ENCODE data around the gene PMPCA.
"Not testable (repeated sequence)": the region's sequence is repeated elsewhere in the genome, so short reads cannot be mapped to it uniquely, and the experiment has no call there.

The PMPCA gene

DNA sequence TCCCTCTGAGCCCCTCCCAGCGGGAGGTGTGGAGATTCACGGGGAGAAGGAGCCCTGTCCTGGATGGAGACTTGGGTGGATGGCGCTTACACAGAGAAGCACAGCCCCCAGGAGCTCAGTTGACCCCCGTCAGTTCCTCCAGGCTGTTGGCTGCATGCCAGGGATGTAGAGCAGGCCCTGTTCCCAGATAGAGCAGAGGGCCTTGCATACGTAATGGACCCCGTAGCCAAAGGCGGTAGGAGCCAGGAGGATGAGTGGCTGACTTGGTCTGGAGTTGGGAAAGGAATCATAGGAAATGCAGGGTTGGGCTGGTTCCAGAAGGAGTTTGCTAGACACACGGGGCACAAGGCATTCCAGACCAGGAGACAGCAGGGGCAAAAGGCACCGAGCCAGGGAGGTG lies 2.5 kb downstream of the PMPCA start:
- DNase-seq (ENCODE audit: low read depth), result no peak

DNA sequence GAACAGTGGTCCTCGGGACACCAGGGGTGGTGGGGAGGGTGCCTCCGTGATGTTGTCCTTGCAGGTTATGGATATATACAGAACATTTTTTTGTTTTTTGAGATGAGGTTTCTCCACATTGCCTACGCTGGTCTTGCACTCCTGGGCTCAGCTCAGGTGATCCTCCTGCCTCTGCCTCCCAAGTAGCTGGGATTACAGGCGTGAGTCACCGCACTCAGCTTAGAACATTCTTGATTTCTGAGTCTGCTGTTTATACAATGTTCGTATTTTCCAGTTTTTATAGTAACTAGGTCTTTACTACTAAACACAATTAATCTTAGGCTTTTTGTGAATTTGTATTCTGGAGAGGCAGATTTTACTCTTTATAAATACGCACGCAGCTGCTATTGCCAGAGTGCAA lies 6.0 kb downstream of the PMPCA start:
- DNase-seq (ENCODE audit: low read depth), result no peak

DNA sequence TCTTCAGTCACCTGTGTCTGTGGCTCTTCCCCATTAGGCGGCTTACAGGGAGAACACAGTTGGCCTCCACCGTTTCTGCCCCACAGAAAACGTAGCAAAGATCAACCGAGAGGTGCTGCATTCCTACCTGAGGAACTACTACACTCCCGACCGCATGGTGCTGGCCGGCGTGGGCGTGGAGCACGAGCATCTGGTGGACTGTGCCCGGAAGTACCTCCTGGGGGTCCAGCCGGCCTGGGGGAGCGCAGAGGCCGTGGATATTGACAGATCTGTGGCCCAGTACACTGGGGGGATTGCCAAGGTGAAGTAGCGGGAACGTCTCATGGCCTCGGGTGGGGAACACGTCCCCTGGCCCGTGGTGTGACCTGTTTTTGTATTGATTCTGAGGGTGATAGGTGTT lies 6.5 kb downstream of the PMPCA start:
- no peak for DNase-seq (ENCODE audit: low read depth)

DNA sequence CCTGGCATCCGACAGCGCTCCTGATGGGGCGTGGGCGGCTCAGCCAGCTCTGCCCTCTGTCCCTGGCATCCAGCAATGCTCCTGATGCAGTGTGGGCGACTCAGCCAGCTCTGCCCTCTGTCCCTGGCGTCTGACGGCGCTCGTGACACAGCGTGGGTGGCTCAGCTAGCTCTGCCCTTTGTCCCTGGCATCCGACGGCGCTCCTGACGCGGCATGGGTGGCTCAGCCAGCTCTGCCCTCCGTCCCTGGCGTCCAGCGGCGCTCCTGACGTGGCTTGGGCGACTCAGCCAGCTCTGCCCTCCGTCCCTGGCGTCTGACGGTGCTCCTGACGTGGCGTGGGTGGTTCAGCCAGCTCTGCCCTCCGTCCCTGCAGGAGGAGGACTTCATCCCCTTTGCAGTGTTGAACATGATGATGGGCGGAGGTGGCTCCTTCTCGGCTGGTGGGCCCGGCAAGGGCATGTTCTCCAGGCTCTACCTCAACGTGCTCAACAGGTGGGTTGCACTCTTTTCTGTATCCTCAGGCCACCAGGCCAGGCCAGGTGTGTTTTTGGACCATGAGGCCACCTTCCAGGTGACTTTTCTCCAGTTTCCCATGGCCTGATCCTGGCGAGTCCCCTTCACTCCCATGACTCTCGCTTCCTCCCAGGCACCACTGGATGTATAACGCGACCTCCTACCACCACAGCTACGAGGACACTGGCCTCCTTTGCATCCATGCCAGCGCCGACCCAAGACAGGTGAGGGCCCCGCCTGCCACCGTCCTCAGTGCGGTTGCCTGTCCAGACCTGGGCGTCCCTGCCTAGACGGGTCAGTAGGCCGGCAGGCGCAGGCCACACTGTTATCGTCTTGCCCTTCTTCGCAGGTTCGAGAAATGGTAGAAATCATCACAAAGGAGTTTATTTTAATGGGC lies 8.0 kb downstream of the PMPCA start:
- DNase-seq (ENCODE audit: low read depth), result no peak

DNA sequence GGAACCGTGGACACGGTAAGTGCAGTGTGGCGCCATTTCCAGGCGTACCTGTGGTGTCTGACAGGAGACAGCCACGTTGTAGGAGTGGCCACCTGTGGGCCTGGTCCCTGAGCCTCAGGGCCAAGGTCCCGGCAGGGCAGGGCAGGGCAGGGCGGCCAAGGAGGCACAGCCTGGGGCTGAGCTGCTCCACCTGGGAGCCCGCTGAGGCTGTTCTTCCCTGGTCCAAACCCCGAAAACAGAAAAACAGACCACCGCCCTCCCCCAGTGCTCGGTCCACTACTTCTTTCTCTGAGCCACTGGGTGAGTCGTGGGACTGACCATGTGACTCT lies 8.6 kb downstream of the PMPCA start:
- DNase-seq (ENCODE audit: low read depth), result no peak

DNA sequence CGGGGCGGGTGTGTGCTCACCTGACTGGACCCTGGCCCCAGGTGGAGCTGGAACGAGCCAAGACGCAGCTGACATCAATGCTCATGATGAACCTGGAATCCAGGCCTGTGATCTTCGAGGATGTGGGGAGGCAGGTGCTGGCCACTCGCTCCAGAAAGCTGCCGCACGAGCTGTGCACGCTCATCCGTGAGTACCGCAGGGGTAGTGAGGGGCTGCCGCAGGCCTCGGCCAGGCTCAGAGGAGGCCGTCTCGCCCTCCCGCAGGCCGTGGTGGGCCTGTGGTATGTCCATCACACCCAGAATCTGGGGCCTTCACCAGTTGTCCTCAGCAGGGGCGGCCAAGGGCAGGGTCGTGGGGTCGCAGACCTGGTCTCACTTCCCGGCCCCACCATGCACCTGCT lies 11.3 kb downstream of the PMPCA start:
- no peak for DNase-seq (ENCODE audit: low read depth)

DNA sequence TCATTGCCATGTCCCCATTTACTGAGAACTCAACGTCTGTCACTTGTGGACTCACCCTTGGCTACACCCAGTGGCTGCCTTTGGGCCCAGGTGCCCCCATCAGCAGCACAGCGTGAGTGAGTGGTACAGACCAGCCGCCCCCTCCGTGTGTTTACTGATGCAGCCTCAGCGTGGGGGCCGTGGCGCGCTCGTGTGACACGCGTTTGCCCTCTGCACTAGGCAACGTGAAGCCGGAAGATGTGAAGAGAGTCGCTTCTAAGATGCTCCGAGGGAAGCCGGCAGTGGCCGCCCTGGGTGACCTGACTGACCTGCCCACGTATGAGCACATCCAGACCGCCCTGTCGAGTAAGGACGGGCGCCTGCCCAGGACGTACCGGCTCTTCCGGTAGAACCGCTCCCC lies 12.4 kb downstream of the PMPCA start:
- no peak for DNase-seq (ENCODE audit: low read depth)

DNA sequence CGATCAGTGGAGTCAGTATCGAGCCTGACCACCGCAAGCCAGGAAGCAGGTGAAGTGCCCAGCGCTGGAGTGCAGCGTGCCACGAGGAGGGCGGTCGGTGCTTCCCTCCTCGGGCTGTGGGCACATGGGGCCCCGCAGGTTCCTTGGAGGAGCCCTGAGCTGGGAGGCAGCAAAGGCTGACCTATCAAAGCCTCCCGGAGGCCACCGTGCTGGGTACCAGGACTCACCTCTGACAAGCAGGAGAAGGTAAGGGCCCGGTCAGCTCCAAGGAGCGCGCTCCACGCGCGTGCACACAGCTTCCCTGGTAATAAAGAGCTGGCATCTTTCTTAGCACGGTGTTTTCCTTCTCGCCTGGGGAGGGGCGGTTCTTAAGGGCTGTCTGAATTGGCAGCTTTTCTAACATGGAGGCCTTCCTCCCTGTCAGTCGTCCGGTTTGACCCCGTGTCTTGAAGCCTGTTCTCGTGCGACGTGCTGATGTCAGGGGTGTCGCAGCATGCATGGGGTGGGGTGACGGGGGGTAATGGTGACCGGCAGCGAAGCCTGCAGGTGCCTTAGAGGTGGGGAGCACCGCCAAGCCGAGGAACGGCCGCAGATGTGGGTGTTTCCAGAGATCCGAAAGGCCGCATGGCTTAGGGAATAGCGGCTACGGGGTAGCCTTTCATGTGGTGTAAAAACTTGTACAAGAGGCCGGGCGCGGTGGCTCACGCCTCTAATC lies 13.1 kb downstream of the PMPCA start:
- no peak for DNase-seq (ENCODE audit: low read depth)

DNA sequence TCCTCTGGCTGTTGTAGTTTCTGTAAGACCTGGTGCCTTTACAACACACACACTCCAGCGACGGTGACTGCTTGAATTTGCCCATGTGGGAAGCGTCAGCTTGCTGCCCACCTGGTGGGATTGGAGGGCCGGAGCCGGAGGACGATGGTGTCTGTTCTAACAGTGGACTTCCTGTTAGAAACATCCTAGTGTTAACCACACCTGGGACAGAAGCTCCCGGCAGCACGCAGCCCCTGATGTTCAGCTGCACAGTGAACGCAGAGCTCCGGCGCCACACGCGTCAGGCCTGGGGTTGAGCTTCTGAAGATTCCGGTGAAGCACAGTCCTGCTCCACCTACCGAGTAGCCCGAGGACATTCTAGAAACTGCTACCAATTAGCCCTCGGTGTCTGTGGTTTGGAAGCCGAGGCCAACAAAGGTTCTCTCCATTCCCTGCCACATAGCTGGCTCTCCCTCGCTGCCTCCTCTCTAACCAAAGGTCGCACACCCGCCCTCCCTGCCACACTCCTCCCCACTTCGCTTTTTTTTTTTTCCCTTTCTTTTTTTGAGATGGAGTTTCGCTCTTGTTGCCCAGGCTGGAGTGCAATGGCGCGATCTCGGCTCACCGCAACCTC lies 14.4 kb downstream of the PMPCA start:
- no peak for DNase-seq (ENCODE audit: low read depth)

DNA sequence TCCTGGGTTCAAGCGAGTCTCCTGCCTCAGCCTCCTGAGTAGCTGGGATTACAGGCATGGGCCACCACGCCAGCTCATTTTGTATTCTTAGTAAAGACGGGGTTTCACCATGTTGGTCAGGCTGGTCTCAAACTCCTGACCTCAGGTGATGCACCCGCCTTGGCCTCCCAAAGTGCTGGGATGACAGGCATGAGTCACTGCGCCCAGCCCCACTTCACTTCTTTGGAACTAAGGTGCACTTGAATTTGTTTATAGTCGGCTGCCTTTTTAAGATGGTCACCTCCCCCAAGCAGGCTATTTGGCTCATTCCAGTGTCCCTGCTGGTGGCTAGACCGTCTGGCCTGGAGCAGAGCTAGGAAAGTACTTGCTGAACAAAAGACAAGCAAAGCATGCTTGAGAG lies 14.9 kb downstream of the PMPCA start:
- not testable (repeated sequence) for DNase-seq (ENCODE audit: low read depth)

DNA sequence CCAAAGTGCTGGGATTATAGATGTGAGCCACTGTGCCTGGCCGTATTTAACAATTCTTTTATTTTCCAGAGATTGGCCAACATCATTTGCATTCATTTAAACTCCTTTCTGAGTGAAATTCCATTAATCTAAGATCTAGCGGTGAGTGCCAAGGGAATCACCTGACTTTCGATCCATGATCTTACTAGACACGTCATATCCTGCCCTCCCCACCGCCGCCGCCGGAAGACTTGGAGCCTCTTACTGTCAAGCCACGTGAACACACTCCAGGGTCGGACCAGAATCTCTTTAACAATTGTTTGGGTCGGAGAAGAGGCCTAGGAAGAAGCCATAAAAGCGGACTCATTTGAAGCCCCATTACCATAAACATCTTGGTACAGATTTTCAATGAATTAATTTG lies 16.3 kb downstream of the PMPCA start:
- DNase-seq (ENCODE audit: low read depth), result no peak

DNA sequence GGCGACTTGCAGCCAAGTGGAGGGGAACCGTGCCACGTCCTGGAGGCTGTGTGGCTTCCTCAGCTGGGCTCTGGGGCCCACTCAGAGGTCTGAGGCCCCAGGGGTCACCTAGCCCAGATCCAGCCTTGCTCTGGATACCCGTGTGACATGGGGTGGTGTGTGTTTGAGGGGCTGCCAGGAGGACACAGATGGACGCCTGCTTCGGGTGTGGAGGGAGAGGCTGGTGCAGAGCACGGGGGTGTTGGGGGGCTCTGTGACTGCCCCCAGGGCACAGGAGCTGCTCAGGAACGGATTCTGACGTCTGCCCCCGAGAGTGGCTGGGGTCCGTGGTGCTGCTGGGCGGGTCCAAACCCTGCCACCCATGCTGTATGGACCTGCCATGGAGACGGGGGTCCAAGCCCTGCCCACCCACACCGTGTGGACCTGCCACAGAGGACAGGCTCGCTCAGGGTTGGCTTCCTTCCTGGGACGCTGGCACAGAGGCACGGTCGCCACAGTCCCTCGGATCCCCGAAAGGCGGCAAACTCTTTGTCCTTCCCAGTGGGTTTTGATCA lies 18.7 kb downstream of the PMPCA start:
- DNase-seq (ENCODE audit: low read depth), result no peak

DNA sequence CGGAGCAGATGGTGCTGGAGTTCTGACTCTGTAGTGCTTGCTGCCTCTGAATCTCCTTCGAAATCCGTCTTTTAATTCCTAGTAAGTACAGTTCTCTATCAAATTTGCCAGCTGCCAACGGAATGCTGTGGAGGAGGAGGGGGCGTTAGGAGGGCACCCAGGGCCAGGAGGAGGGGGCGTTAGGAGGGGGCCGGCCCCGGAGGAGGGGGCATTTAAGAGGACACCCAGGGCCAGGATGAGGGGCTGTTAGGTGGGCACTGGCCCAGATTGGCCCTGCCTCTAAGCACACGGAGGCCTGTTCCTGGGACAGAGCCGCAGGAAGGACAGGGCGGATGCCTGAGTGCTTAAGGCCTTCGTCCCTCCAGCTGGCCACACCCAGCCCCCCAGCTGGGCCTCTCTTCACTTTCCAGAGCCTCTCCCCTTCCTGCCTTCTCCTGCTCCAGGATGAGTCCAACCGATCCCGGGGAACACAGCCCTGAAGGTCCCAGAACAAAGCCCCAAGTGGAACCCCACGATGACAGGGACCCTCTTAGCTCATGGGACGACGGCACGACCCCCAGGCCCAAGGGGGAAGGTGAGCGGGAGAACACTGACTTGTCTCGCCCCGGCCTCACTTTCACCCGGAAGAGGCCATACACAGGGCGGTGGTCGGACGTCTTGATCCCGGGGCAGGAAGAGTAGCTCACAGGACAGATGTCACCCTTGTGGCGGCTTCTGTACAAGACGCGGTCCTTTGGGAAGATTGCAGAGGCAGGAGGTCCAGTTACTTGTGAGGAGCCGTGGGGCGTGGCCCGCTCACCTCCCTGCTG lies 19.4 kb downstream of the PMPCA start:
- no peak for DNase-seq (ENCODE audit: low read depth)

DNA sequence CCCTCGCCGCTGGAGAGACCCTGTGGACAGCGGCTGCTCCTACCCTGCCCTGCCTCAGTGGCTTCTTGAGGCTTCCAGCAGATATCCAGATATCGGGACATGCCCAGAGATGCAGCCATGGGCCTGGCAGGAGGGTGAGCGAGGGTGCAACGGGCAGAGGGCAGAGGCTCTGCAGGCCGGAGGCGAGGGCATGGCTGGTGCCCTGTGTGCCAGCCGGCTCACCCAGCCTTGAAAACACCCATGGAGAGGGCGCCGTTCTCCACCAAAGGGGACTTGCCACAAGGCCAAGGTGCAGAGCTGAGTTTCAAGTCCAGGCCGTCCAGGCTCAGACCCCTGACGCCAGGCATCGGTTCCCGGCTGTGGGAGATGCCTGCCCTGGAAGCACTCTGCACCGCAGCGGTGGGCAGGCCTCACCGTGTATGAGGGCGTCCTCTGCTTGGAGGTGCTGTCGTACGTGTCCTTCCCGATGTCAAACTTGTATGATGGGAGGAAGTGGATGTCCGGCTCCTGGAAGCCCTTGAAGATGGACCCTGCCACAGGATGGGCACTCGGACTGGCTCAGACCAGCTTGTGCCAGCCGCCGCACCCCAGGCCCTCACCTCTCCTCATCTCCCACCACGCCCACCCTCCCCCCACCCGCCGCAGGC lies 20.3 kb downstream of the PMPCA start:
- no peak for DNase-seq (ENCODE audit: low read depth)

DNA sequence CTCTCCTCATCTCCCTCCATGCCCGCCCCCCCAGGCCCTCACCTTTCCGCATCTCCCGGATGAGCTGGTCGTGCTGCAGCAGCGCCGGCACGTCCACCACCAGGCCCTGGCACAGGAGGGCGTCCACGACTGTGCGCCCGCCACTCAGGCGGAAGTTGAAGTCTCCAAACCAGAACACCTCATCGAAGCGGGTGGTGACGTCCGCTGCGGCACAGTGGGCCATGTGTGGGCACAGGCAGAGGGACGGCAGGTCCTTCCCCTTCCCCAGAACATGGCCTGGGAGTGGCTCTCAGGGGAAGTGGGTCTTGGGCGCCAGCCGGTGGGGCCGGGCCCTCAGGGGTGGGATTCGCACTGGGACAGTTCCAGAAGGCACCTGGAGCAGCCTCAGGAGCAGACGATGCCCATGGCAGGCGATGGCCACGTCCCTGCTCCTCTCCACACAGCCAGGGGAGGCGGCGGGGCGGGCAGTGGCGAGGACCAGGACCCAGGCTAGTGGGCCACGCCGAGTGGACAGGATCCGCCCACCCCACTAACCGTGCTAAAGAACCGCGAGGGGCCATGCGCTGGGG lies 21.4 kb downstream of the PMPCA start:
- no peak for DNase-seq (ENCODE audit: low read depth)

DNA sequence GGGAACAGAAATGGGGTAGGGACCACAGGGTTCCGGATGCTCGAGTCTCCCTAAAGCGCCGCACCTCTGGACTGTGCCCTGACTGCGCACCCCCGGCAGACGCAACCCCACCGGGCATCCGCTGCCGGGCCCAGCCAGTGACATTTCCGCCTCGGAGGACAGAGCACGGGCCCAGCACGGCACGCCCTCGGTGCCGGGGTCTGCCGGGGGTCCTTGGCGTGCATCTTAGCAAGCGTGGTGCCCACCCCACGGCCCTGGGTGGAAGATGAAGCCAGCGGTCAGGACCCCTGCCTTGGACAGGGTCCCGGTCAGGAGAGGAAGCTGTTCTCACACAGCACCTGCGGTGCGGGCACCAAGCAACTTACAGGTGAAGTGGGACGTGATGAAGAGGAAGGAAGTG lies 22.1 kb downstream of the PMPCA start:
- DNase-seq (ENCODE audit: low read depth), result no peak

DNA sequence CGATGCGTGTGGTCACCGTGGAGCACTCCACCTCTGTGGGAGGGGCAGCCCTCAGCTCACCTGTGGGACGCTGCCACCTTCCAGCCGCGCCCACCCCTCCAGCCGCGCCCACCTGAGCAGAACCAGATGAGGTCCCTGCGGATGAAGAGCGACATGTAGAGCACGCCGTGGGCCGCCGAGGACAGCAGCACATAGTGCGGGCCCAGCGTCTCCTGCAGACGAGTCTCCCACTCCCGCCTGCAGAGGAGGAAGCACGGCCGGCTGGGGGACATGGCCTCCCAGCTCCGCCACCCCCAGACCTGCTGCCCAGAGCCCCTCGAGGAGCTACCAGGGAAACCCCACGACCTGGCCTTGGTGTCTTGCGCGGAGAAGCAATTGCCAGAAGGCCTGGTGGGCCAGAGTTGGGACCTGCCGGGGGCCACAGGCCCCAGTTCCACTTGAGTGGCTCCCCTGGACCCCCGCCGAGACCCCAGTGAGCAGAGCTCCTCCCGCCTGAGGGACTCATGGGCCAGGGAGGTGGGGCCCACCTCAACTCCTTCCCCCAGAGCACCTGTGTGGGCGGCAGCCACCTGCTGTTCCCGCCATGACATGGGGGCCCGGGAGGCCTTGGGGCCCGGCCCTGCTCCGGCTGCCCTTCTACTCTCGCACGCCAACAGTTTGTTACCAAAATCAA lies 22.7 kb downstream of the PMPCA start:
- no peak for DNase-seq (ENCODE audit: low read depth)

DNA sequence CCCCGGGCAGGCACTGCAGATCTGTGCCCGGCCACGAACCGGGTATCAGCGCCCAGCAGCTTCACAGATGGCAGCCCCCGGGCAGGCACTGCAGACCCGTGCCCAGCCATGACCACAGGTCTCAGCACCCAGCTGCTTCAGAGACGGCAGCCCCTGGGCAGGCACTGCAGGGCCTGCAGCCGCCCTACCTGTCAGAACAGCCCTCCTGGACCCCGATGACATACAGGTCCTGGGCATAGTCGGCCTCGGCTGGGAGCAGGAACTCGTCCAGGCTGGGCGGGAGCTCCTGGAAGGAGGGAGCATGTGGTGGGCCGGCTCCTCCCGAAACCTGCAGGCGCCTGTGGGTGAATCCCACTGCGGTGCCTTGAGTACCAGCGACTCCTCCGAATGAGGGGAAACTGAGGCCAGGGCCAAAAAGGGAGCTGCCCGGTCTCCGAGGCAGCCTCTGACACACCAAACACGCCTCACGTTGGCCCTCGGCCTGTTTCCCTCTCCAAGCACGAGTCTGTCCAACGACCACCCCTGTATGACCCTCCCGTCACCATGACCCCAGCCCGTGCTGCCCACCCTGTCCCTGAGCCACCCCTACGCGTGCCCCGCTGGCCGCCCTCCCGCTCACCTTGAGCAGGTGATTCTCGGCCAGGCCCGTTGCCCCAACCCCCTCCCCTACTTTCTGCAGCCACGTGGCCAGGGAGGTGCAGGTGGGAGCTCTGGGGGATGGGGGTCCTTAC lies 23.6 kb downstream of the PMPCA start:
- DNase-seq (ENCODE audit: low read depth), result no peak

DNA sequence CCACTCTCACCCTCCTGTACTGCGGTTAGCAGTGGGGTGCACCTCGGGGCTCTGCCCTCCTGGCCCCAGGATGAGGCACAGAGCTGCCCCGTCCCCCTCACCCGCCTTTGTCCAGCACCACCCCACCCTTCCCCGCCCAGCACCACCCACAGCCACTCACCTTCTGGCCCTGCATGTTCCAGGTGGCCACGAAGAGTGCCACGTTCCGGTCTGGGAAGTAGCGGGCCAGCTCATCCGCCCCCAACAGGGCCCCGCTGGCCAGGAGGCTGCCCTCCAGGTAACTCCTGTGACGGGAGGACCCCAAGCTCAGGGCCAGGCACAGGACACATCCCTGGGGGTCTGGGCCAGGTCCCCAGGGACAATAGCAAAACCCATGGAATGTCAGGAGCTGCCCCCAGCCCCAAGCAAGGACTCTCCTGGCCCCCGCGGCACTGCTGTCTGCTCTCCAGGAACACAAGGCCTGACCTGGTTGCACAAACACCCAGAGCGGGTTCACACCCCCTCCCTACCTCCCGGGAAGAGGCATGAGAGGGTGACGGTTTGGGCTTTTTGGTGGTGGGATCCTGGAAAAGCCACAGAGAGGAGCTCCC lies 24.2 kb downstream of the PMPCA start:
- no peak for DNase-seq (ENCODE audit: low read depth)
